K562 (cell line): ENCODE data around the gene CMBL. TPM values are rescaled to one million over a fixed set of nuclear protein-coding genes. Genes with fewer than 3 reads are reported as not detected.

ENCODE experiments used
- DPF2 ChIP-seq: fragments of 450-650 bp; IDR thresholded peaks from 2 replicates; pipeline ENCODE4 v1.6.1; 2016
- HNRNPL ChIP-seq: fragments of 200-400 bp; formaldehyde crosslinking; IDR thresholded peaks from 2 replicates; pipeline ENCODE4 v1.6.1; 2017; ENCODE audit warnings: low read depth, mild to moderate bottlenecking, low read length
- RHOXF2B ChIP-seq: fragments of 250-450 bp; sonication (Bioruptor Pico); conservative IDR thresholded peaks from 2 replicates; pipeline ENCODE4 v1.5.1; 2021
- ZNF165 ChIP-seq: fragments of 250-450 bp; sonication (Bioruptor Pico); IDR thresholded peaks from 2 replicates; pipeline ENCODE4 v1.4.0; 2020; ENCODE audit warnings: borderline replicate concordance
- polyA plus RNA-seq, 8 experiments: library from polyadenylated mRNA; depleted of rRNA in 4 of 8; stranded (reverse) in 5 of 8; unstranded in 3 of 8; fragments of >200 nt; fragmentation: Nextera tagmentation in 2 of 8; fragmentation: Illumina TruSeq in 1 of 8; extraction: Ambion mirVana in 2 of 8; extraction: Trizol in 1 of 8; gene quantifications; 2 replicates each; pipeline versions ENCODE4 v1.2.1 to v1.2.3, GENCODE V29; 2011 to 2014; ENCODE audit warnings: inconsistent platforms in 1 of 8, missing spikeins in 1 of 8
- total RNA-seq, 7 experiments: library from RNA; depleted of rRNA in 6 of 7; stranded (reverse); fragments of >200 nt in 6 of 7; fragmentation: Illumina TruSeq in 2 of 7; extraction: Trizol in 2 of 7; gene quantifications; 2 replicates each; pipeline versions ENCODE4 v1.2.1 to v1.2.3, GENCODE V29; 2011 to 2021; ENCODE audit warnings: low replicate concordance in 1 of 7
- TF ChIP-seq, protein P1 (sequence below): fragments of 200-600 bp; sonication (generic); IDR thresholded peaks from one replicate; pipeline ENCODE4 v1.6.1; 2012; ENCODE audit warnings: mild to moderate bottlenecking, low read depth, low read length, inconsistent platforms
- TF ChIP-seq, protein P2 (sequence below): fragments of 450-650 bp; IDR thresholded peaks from 2 replicates; pipeline ENCODE4 v1.6.1; 2014; ENCODE audit warnings: low read depth, mild to moderate bottlenecking, moderate library complexity, borderline replicate concordance
- TF ChIP-seq, protein P3 (sequence below): fragments of 250-450 bp; sonication (Bioruptor Pico); IDR thresholded peaks from 2 replicates; pipeline ENCODE4 v1.4.0; 2020; ENCODE audit warnings: mild to moderate bottlenecking, moderate library complexity
- TF ChIP-seq, protein P4 (sequence below): fragments of 450-650 bp; IDR thresholded peaks from 2 replicates; pipeline ENCODE4 v1.6.1; 2017; ENCODE audit warnings: antibody characterized with exemption, mild to moderate bottlenecking

CMBL gene
- total and polyA plus RNA-seq, 9 of the 15 experiments (the other 6 are each of a cell fraction or from before 2014, with no cell fraction given): 22.6 to 192 (median 71.1) TPM

DNA sequence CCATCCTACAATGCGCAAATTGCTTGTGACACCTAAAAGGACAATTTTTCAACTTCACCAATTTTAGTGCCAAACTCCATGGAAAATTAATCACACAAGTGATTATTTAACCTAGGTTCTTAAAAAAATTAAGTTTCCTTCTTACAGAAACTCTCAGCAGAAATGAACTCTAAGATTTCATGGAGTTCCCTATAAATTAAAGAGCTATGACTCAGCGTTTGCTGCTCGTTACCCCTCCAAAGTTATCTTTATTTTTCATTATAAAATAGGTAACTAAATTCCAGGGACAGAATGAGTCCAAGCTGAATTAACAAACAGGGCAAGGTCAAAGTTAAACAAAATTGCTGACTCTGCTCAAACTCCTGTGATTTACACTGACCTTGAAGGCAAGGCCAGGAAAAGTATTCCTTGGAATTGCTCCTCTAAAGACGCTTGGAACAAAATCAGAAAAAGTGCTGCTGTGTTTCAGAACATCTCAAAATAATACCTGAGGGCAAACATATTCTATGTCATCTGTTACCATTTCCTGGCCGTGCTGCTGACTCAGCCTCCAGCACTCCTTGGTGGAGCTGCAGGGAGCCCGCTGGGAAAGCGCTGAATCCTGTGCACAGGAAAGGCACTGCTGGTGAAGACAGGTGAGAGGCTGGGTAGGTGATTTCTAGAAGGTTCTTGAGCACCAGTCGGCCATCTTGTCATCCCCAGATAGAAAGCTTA lies 2.5 kb upstream of the CMBL start (continued):
- TF ChIP-seq, protein P1, sequence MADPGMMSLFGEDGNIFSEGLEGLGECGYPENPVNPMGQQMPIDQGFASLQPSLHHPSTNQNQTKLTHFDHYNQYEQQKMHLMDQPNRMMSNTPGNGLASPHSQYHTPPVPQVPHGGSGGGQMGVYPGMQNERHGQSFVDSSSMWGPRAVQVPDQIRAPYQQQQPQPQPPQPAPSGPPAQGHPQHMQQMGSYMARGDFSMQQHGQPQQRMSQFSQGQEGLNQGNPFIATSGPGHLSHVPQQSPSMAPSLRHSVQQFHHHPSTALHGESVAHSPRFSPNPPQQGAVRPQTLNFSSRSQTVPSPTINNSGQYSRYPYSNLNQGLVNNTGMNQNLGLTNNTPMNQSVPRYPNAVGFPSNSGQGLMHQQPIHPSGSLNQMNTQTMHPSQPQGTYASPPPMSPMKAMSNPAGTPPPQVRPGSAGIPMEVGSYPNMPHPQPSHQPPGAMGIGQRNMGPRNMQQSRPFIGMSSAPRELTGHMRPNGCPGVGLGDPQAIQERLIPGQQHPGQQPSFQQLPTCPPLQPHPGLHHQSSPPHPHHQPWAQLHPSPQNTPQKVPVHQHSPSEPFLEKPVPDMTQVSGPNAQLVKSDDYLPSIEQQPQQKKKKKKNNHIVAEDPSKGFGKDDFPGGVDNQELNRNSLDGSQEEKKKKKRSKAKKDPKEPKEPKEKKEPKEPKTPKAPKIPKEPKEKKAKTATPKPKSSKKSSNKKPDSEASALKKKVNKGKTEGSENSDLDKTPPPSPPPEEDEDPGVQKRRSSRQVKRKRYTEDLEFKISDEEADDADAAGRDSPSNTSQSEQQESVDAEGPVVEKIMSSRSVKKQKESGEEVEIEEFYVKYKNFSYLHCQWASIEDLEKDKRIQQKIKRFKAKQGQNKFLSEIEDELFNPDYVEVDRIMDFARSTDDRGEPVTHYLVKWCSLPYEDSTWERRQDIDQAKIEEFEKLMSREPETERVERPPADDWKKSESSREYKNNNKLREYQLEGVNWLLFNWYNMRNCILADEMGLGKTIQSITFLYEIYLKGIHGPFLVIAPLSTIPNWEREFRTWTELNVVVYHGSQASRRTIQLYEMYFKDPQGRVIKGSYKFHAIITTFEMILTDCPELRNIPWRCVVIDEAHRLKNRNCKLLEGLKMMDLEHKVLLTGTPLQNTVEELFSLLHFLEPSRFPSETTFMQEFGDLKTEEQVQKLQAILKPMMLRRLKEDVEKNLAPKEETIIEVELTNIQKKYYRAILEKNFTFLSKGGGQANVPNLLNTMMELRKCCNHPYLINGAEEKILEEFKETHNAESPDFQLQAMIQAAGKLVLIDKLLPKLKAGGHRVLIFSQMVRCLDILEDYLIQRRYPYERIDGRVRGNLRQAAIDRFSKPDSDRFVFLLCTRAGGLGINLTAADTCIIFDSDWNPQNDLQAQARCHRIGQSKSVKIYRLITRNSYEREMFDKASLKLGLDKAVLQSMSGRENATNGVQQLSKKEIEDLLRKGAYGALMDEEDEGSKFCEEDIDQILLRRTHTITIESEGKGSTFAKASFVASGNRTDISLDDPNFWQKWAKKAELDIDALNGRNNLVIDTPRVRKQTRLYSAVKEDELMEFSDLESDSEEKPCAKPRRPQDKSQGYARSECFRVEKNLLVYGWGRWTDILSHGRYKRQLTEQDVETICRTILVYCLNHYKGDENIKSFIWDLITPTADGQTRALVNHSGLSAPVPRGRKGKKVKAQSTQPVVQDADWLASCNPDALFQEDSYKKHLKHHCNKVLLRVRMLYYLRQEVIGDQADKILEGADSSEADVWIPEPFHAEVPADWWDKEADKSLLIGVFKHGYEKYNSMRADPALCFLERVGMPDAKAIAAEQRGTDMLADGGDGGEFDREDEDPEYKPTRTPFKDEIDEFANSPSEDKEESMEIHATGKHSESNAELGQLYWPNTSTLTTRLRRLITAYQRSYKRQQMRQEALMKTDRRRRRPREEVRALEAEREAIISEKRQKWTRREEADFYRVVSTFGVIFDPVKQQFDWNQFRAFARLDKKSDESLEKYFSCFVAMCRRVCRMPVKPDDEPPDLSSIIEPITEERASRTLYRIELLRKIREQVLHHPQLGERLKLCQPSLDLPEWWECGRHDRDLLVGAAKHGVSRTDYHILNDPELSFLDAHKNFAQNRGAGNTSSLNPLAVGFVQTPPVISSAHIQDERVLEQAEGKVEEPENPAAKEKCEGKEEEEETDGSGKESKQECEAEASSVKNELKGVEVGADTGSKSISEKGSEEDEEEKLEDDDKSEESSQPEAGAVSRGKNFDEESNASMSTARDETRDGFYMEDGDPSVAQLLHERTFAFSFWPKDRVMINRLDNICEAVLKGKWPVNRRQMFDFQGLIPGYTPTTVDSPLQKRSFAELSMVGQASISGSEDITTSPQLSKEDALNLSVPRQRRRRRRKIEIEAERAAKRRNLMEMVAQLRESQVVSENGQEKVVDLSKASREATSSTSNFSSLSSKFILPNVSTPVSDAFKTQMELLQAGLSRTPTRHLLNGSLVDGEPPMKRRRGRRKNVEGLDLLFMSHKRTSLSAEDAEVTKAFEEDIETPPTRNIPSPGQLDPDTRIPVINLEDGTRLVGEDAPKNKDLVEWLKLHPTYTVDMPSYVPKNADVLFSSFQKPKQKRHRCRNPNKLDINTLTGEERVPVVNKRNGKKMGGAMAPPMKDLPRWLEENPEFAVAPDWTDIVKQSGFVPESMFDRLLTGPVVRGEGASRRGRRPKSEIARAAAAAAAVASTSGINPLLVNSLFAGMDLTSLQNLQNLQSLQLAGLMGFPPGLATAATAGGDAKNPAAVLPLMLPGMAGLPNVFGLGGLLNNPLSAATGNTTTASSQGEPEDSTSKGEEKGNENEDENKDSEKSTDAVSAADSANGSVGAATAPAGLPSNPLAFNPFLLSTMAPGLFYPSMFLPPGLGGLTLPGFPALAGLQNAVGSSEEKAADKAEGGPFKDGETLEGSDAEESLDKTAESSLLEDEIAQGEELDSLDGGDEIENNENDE: no peak
- TF ChIP-seq, protein P2, sequence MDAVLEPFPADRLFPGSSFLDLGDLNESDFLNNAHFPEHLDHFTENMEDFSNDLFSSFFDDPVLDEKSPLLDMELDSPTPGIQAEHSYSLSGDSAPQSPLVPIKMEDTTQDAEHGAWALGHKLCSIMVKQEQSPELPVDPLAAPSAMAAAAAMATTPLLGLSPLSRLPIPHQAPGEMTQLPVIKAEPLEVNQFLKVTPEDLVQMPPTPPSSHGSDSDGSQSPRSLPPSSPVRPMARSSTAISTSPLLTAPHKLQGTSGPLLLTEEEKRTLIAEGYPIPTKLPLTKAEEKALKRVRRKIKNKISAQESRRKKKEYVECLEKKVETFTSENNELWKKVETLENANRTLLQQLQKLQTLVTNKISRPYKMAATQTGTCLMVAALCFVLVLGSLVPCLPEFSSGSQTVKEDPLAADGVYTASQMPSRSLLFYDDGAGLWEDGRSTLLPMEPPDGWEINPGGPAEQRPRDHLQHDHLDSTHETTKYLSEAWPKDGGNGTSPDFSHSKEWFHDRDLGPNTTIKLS: no peak
- TF ChIP-seq DPF2 (peak; percentile 31; the same call in 1 of the 2 replicates), ZNF165 (CRISPR knock-in tag) (no peak), HNRNPL (no peak), RHOXF2B (CRISPR knock-in tag) (no peak)
- TF ChIP-seq, protein P3, sequence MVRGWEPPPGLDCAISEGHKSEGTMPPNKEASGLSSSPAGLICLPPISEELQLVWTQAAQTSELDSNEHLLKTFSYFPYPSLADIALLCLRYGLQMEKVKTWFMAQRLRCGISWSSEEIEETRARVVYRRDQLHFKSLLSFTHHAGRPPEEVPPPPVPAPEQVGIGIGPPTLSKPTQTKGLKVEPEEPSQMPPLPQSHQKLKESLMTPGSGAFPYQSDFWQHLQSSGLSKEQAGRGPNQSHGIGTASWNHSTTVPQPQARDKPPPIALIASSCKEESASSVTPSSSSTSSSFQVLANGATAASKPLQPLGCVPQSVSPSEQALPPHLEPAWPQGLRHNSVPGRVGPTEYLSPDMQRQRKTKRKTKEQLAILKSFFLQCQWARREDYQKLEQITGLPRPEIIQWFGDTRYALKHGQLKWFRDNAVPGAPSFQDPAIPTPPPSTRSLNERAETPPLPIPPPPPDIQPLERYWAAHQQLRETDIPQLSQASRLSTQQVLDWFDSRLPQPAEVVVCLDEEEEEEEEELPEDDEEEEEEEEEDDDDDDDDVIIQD (CRISPR knock-in tag): no peak
- TF ChIP-seq, protein P4, sequence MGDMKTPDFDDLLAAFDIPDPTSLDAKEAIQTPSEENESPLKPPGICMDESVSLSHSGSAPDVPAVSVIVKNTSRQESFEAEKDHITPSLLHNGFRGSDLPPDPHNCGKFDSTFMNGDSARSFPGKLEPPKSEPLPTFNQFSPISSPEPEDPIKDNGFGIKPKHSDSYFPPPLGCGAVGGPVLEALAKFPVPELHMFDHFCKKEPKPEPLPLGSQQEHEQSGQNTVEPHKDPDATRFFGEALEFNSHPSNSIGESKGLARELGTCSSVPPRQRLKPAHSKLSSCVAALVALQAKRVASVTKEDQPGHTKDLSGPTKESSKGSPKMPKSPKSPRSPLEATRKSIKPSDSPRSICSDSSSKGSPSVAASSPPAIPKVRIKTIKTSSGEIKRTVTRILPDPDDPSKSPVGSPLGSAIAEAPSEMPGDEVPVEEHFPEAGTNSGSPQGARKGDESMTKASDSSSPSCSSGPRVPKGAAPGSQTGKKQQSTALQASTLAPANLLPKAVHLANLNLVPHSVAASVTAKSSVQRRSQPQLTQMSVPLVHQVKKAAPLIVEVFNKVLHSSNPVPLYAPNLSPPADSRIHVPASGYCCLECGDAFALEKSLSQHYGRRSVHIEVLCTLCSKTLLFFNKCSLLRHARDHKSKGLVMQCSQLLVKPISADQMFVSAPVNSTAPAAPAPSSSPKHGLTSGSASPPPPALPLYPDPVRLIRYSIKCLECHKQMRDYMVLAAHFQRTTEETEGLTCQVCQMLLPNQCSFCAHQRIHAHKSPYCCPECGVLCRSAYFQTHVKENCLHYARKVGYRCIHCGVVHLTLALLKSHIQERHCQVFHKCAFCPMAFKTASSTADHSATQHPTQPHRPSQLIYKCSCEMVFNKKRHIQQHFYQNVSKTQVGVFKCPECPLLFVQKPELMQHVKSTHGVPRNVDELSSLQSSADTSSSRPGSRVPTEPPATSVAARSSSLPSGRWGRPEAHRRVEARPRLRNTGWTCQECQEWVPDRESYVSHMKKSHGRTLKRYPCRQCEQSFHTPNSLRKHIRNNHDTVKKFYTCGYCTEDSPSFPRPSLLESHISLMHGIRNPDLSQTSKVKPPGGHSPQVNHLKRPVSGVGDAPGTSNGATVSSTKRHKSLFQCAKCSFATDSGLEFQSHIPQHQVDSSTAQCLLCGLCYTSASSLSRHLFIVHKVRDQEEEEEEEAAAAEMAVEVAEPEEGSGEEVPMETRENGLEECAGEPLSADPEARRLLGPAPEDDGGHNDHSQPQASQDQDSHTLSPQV: no peak; the same call in none of the 2 replicates
